Panc1 (cell line): ENCODE results near the gene ANAPC5.

Source experiments
- CTCF ChIP-seq: fragments of 450-650 bp; IDR thresholded peaks from 2 replicates; pipeline ENCODE4 v1.5.1; 2017; ENCODE audit warnings: mild to moderate bottlenecking
- POLR2AphosphoS5 ChIP-seq: IDR thresholded peaks from 2 replicates; pipeline ENCODE4 v1.6.1; 2012; ENCODE audit warnings: mild to moderate bottlenecking, low read depth, low read length, moderate library complexity
- SIN3A ChIP-seq: IDR thresholded peaks from 2 replicates; pipeline ENCODE4 v1.6.1; 2012; ENCODE audit warnings: low read depth, mild to moderate bottlenecking, low read length, moderate library complexity, borderline replicate concordance; ENCODE audit not compliant: insufficient read depth
- TCF7L2 ChIP-seq: IDR thresholded peaks from 2 replicates; pipeline ENCODE4 v1.6.1; 2011; ENCODE audit warnings: mild to moderate bottlenecking, low read depth, low read length, inconsistent platforms
- TF ChIP-seq, protein P1 (sequence below), 2 experiments: IDR thresholded peaks; 2 replicates each; pipeline ENCODE4 v1.6.1; 2011 to 2012; ENCODE audit warnings: low read depth in 2 of 2, control low read depth in 1 of 2, low read length in 1 of 2, mild to moderate bottlenecking in 1 of 2, moderate library complexity in 1 of 2; ENCODE audit not compliant: insufficient read depth in 1 of 2

- TF ChIP-seq CTCF (no peak), POLR2AphosphoS5 (no peak), TCF7L2 (no peak), SIN3A (no peak)
- TF ChIP-seq, protein P1, sequence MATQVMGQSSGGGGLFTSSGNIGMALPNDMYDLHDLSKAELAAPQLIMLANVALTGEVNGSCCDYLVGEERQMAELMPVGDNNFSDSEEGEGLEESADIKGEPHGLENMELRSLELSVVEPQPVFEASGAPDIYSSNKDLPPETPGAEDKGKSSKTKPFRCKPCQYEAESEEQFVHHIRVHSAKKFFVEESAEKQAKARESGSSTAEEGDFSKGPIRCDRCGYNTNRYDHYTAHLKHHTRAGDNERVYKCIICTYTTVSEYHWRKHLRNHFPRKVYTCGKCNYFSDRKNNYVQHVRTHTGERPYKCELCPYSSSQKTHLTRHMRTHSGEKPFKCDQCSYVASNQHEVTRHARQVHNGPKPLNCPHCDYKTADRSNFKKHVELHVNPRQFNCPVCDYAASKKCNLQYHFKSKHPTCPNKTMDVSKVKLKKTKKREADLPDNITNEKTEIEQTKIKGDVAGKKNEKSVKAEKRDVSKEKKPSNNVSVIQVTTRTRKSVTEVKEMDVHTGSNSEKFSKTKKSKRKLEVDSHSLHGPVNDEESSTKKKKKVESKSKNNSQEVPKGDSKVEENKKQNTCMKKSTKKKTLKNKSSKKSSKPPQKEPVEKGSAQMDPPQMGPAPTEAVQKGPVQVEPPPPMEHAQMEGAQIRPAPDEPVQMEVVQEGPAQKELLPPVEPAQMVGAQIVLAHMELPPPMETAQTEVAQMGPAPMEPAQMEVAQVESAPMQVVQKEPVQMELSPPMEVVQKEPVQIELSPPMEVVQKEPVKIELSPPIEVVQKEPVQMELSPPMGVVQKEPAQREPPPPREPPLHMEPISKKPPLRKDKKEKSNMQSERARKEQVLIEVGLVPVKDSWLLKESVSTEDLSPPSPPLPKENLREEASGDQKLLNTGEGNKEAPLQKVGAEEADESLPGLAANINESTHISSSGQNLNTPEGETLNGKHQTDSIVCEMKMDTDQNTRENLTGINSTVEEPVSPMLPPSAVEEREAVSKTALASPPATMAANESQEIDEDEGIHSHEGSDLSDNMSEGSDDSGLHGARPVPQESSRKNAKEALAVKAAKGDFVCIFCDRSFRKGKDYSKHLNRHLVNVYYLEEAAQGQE (IDR thresholded peaks at IDR 0.05; ENCODE audit: insufficient read depth in 1 of 2, low read depth in 2 of 2, low read length in 1 of 2): no peak
Observed at GRCh38 chr12:121293603-121294002, 58.6 kb downstream of the ANAPC5 start.
